ENCODE data around the gene NFU1. TPM values are rescaled to one million over a fixed set of nuclear protein-coding genes. Genes with fewer than 3 reads are reported as not detected.

NFU1 gene
- total and polyA plus RNA-seq, 7 donors: 43.2 to 91.4 (median 61.3) TPM

- H3K27me3 ChIP-seq: no peaks in the 10 kb centered on the region
- TF ChIP-seq POLR2A (IDR thresholded peaks at IDR 0.05) (peak; percentile 16 to 28), EP300 (IDR thresholded peaks at IDR 0.05) (no peak), POLR2AphosphoS5 (IDR thresholded peaks at IDR 0.05) (peak; percentile 60 to 88 (median 80))
- TF ChIP-seq, protein P1, sequence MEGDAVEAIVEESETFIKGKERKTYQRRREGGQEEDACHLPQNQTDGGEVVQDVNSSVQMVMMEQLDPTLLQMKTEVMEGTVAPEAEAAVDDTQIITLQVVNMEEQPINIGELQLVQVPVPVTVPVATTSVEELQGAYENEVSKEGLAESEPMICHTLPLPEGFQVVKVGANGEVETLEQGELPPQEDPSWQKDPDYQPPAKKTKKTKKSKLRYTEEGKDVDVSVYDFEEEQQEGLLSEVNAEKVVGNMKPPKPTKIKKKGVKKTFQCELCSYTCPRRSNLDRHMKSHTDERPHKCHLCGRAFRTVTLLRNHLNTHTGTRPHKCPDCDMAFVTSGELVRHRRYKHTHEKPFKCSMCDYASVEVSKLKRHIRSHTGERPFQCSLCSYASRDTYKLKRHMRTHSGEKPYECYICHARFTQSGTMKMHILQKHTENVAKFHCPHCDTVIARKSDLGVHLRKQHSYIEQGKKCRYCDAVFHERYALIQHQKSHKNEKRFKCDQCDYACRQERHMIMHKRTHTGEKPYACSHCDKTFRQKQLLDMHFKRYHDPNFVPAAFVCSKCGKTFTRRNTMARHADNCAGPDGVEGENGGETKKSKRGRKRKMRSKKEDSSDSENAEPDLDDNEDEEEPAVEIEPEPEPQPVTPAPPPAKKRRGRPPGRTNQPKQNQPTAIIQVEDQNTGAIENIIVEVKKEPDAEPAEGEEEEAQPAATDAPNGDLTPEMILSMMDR (IDR thresholded peaks at IDR 0.05): no peak
- DNase-seq: peak; percentile 96
- H3K4me1 ChIP-seq: peaks cover 0 to 41% (median 21%) of the 10 kb centered on the region in 4 donors
- H3K36me3 ChIP-seq: no peaks in the 10 kb centered on the region
- peak within 1 kb of the TSS; percentile 82 to 91 (median 88) for H3K27ac ChIP-seq
- 0 to 1% methylated on average over 97 of the region's 97 CpGs for WGBS, 2 donors
- no peaks in the 10 kb centered on the region for H3K9me3 ChIP-seq
- H3K4me3 ChIP-seq: peak within 1 kb of the TSS; percentile 78 to 99 (median 88)
- intact Hi-C loops (cut with DNase I): loop anchor here (1.0 to 5.0 kb wide), 4 partner anchors 49 to 375 kb away; partner anchors contain the start of genes AAK1 and ANTXR1
Observed at GRCh38 chr2:69386789-69387734, 50.2 kb downstream of the NFU1 start, which contains the start of gene GFPT1. TSS of gene GFPT1 (minus strand) at chr2:69387227. CDS start at chr2:69387071, 156 bp downstream.

- DNase-seq: no peak
- peak overlapping the region; percentile 82 to 91 (median 88) for H3K27ac ChIP-seq
- intact Hi-C loops (cut with DNase I): loop anchor here (1.0 to 5.0 kb wide), 4 partner anchors 50 to 374 kb away; partner anchors contain the start of genes AAK1 and ANTXR1
- H3K27me3 ChIP-seq: no peaks in the 10 kb centered on the region
- H3K4me1 ChIP-seq: peaks cover 0 to 48% (median 21%) of the 10 kb centered on the region in 4 donors
- no peaks in the 10 kb centered on the region for H3K36me3 ChIP-seq
- TF ChIP-seq, protein P1 (IDR thresholded peaks at IDR 0.05): no peak
- TF ChIP-seq EP300 (IDR thresholded peaks at IDR 0.05): no peak
- no peak for TF ChIP-seq POLR2AphosphoS5 (IDR thresholded peaks at IDR 0.05)
- no peak for TF ChIP-seq POLR2A (IDR thresholded peaks at IDR 0.05)
- peak overlapping the region; percentile 78 to 99 (median 88) for H3K4me3 ChIP-seq
- WGBS, 2 donors: 2 to 11% methylated on average over 6 of the region's 6 CpGs
- no peaks in the 10 kb centered on the region for H3K9me3 ChIP-seq
Observed at GRCh38 chr2:69386360-69386759, 50.9 kb downstream of the NFU1 start.

DNA sequence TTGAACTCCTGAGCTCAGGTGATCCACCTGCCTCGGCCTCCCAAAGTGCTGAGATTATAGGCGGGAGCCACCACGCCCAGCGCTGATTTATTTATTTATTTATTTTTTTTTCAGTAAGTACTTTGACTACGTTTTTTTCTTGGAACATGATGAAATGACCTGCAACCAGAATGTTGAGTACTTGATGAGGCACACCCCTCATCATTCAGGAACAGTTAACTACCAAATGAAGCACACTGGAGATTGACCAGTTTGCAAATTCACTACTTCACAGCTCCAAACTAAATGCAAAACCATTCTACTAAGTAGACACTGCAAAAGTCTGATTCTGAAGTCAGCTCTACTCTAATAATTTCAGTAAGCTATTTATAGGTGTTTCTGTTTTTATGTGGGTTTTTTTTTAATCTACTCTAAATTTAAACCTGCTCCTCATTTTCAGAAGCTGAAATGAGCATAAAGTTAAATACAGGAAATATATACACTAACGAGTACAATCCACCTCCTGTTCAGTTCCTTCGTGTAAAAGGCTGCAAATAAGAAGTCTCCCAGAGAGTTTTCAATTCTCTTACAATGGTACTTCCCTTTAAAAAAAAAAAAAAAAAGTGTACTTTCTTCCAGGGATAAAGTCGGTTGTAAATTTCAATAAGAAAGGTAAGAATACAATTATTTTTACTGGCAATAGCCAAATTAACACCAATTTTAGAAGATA is 51.6 kb downstream of the NFU1 start:
- no peaks in the 10 kb centered on the region for H3K27me3 ChIP-seq
- H3K4me1 ChIP-seq: peaks cover 0 to 55% (median 21%) of the 10 kb centered on the region in 4 donors
- intact Hi-C loops (cut with DNase I): loop anchor here (1.0 to 5.0 kb wide), 4 partner anchors 51 to 373 kb away; partner anchors contain the start of genes AAK1 and ANTXR1
- 11 to 44% methylated on average over 8 of the region's 8 CpGs for WGBS, 2 donors
- TF ChIP-seq POLR2AphosphoS5 (IDR thresholded peaks at IDR 0.05) (no peak), POLR2A (IDR thresholded peaks at IDR 0.05) (no peak), EP300 (IDR thresholded peaks at IDR 0.05) (no peak)
- TF ChIP-seq, protein P1 (IDR thresholded peaks at IDR 0.05): no peak
- H3K9me3 ChIP-seq: no peaks in the 10 kb centered on the region
- no peak for DNase-seq
- H3K36me3 ChIP-seq: no peaks in the 10 kb centered on the region
- H3K4me3 ChIP-seq: peak overlapping the region in 3 of 4 donors; percentile 78 to 99 (median 84)
- H3K27ac ChIP-seq: peak overlapping the region in 2 of 4 donors; percentile 87 to 91

GRCh38 chr2:69384618-69385081 is 52.6 kb downstream of the NFU1 start:
- Histone ChIP-seq H3K4me3 (no peak overlapping the region), H3K36me3 (no peaks in the 10 kb centered on the region), H3K27ac (no peak overlapping the region), H3K27me3 (no peaks in the 10 kb centered on the region), H3K9me3 (no peaks in the 10 kb centered on the region), H3K4me1 (peaks cover 0 to 57% (median 21%) of the 10 kb centered on the region in 4 donors)
- no peak for DNase-seq
- TF ChIP-seq POLR2AphosphoS5 (IDR thresholded peaks at IDR 0.05) (no peak), POLR2A (IDR thresholded peaks at IDR 0.05) (no peak), EP300 (IDR thresholded peaks at IDR 0.05) (no peak)
- TF ChIP-seq, protein P1 (IDR thresholded peaks at IDR 0.05): no peak
- intact Hi-C loops (cut with DNase I): loop anchor here (5.0 kb wide), 4 partner anchors 72 to 372 kb away; partner anchors contain the start of genes AAK1 and ANTXR1
- 94 to 96% methylated on average over 5 of the region's 5 CpGs for WGBS, 2 donors
